ENCODE results near the gene APBB2. TPM values are rescaled to one million over a fixed set of nuclear protein-coding genes. Genes with fewer than 3 reads are reported as not detected.
A peak's percentile ranks its signal among the peaks of the same experiment; 100 is the strongest.

APBB2 gene
- total RNA-seq, 1 experiment from 2014 or later, result 46.0 TPM

GRCh38 chr4:41221850-41222645 is 7.7 kb upstream of the APBB2 start:
- Histone ChIP-seq H3K27me3 (ENCODE audit: insufficient read depth, low read depth) (no peaks in the 10 kb centered on the region), H3K9me3 (ENCODE audit: insufficient read depth, low read depth) (no peaks in the 10 kb centered on the region), H3K27ac (no peak overlapping the region), H3F3A (ENCODE audit: insufficient read depth, low read depth) (peaks cover 4% of the 10 kb centered on the region; the same call in 1 of the 2 replicates), H3K4me2 (no peak overlapping the region), H3K4me1 (replicated peaks; ENCODE audit: insufficient read depth) (peaks cover 14% of the 10 kb centered on the region), H3K9me2 (ENCODE audit: insufficient read depth) (no peaks in the 10 kb centered on the region), H4K20me1 (ENCODE audit: insufficient read depth) (no peaks in the 10 kb centered on the region), H3K4me3 (no peak overlapping the region), H3K79me2 (ENCODE audit: low read depth) (no peaks in the 10 kb centered on the region), H3K36me3 (ENCODE audit: low read depth) (no peaks in the 10 kb centered on the region), H2AFZ (no peak overlapping the region)
- ChIA-PET POLR2A (ENCODE audit: unreplicated experiment) (interaction anchor here (0.6 kb wide), 1 partner anchor 194 kb away, joined by 16 read pairs; no protein-coding TSS in a partner anchor), CTCF (no interaction called here)
- peak in 1 of 2 experiments; percentile 43 for DNase-seq
- BruUV-seq (replicated peaks), result no TSS peak
- no peak for TF ChIP-seq CTCF (conservative IDR thresholded peaks at IDR 0.05)
- no peak for TF ChIP-seq EZH2 (IDR thresholded peaks at IDR 0.05; ENCODE audit: low read depth)
- intact Hi-C loops (cut with micrococcal nuclease; ENCODE audit: unreplicated experiment), result no loop called here

GRCh38 chr4:41219421-41219950 is 5.1 kb upstream of the APBB2 start:
- Histone ChIP-seq H3K4me3 (no peak overlapping the region), H3K4me2 (no peak overlapping the region), H3K27me3 (ENCODE audit: insufficient read depth, low read depth) (no peaks in the 10 kb centered on the region), H3K9me3 (ENCODE audit: insufficient read depth, low read depth) (no peaks in the 10 kb centered on the region), H2AFZ (no peak overlapping the region), H4K20me1 (ENCODE audit: insufficient read depth) (no peaks in the 10 kb centered on the region), H3K4me1 (replicated peaks; ENCODE audit: insufficient read depth) (peaks cover 22% of the 10 kb centered on the region), H3K9me2 (ENCODE audit: insufficient read depth) (no peaks in the 10 kb centered on the region), H3F3A (ENCODE audit: insufficient read depth, low read depth) (peaks cover 17% of the 10 kb centered on the region), H3K27ac (no peak overlapping the region), H3K79me2 (ENCODE audit: low read depth) (no peaks in the 10 kb centered on the region), H3K36me3 (ENCODE audit: low read depth) (no peaks in the 10 kb centered on the region)
- DNase-seq, result no peak
- no peak for TF ChIP-seq CTCF (conservative IDR thresholded peaks at IDR 0.05)
- no peak for TF ChIP-seq EZH2 (IDR thresholded peaks at IDR 0.05; ENCODE audit: low read depth)
- POLR2A ChIA-PET (ENCODE audit: unreplicated experiment), result no interaction called here
- CTCF ChIA-PET, result interaction anchor here (0.6 kb wide), 1 partner anchor 245 kb away, joined by 4 read pairs; no protein-coding TSS in a partner anchor
- BruUV-seq (replicated peaks), result no TSS peak
- intact Hi-C loops (cut with micrococcal nuclease; ENCODE audit: unreplicated experiment), result no loop called here

DNA sequence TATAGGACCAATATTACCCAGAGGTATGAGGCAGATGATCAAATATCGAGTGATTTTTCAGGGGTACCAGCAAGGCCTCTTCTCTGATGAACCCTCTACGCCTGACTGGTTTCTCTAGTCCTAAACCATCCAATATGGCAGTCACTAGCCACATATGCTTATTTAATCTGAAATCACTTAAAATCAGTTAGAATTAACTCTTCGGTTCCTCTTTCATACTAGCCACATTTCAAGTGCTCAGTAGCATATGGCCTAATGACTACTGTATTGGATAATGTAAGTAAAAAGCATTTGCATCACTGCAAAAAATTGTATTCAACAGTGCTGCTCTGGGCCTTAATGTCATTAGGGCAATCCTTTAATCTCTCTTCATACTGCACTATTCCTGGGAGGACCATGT is 4.4 kb upstream of the APBB2 start:
- Histone ChIP-seq H3K36me3 (ENCODE audit: low read depth) (no peaks in the 10 kb centered on the region), H3K79me2 (ENCODE audit: low read depth) (no peaks in the 10 kb centered on the region; the same call in 1 of the 2 replicates), H3K27ac (no peak overlapping the region), H3K4me3 (no peak overlapping the region), H3F3A (ENCODE audit: insufficient read depth, low read depth) (peaks cover 17% of the 10 kb centered on the region), H3K9me3 (ENCODE audit: insufficient read depth, low read depth) (no peaks in the 10 kb centered on the region), H3K9me2 (ENCODE audit: insufficient read depth) (no peaks in the 10 kb centered on the region), H4K20me1 (ENCODE audit: insufficient read depth) (no peaks in the 10 kb centered on the region), H3K27me3 (ENCODE audit: insufficient read depth, low read depth) (no peaks in the 10 kb centered on the region), H3K4me2 (no peak overlapping the region), H2AFZ (no peak overlapping the region), H3K4me1 (replicated peaks; ENCODE audit: insufficient read depth) (peaks cover 22% of the 10 kb centered on the region)
- POLR2A ChIA-PET (ENCODE audit: unreplicated experiment), result interaction anchor here (0.7 kb wide), 1 partner anchor 1521 kb away, joined by 5 read pairs; the partner anchor contains the start of gene UBE2K
- no TSS peak for BruUV-seq (replicated peaks)
- intact Hi-C loops (cut with micrococcal nuclease; ENCODE audit: unreplicated experiment), result no loop called here
- DNase-seq, result no peak
- CTCF ChIA-PET, result interaction anchor here (0.8 kb wide), 1 partner anchor 294 kb away, joined by 4 read pairs; no protein-coding TSS in a partner anchor
- TF ChIP-seq CTCF (conservative IDR thresholded peaks at IDR 0.05), result no peak
- TF ChIP-seq EZH2 (IDR thresholded peaks at IDR 0.05; ENCODE audit: low read depth), result no peak
